Right lobe of liver (tissue), 6 donors: ENCODE data around the gene PLA2G2D. TPM values are rescaled to one million over a fixed set of nuclear protein-coding genes. Genes with fewer than 3 reads are reported as not detected.

Experiments used
- ATAC-seq, 4 donors: fragments of 200-7000 bp; cut with Tn5 transposase; one replicate each; pipeline ENCODE4 v1.9.1; 2020; ENCODE audit warnings: mild to moderate bottlenecking in 4 of 4, moderate library complexity in 4 of 4
- DNase-seq, 3 donors: peaks; one replicate each; pipeline ENCODE4 v3.0.0-alpha.2; 2020
- H3K27ac ChIP-seq, 3 donors: fragments of 200-600 bp; one replicate each; pipeline ENCODE4 v1.8.0; 2022
- H3K27me3 ChIP-seq, 2 donors: fragments of 200-600 bp; one replicate each; pipeline ENCODE4 v1.8.0; 2022
- H3K36me3 ChIP-seq, 4 donors: fragments of 200-600 bp; sonication (generic) in 1 of 4; one replicate each; pipeline versions ENCODE4 v1.5.1 to v1.8.0; 2017 to 2022; ENCODE audit warnings: control low read depth in 1 of 4
- H3K4me1 ChIP-seq, 4 donors: fragments of 200-600 bp; sonication (generic) in 1 of 4; one replicate each; pipeline versions ENCODE4 v1.5.1 to v1.8.0; 2017 to 2022; ENCODE audit warnings: control low read depth in 1 of 4
- H3K4me3 ChIP-seq, 3 donors: fragments of 200-600 bp; one replicate each; pipeline ENCODE4 v1.8.0; 2022
- H3K9me3 ChIP-seq, 4 donors: fragments of 200-600 bp; sonication (generic) in 1 of 4; one replicate each; pipeline versions ENCODE4 v1.5.1 to v1.8.0; 2017 to 2022; ENCODE audit warnings: control low read depth in 1 of 4
- CTCF ChIP-seq, 4 donors: fragments of 200-600 bp in 3 of 4; fragments of 450-650 bp in 1 of 4; IDR thresholded peaks; one replicate each; pipeline versions ENCODE4 v1.5.1 to v1.8.0; 2016 to 2022; ENCODE audit warnings: antibody characterized with exemption in 4 of 4, mild to moderate bottlenecking in 2 of 4
- POLR2A ChIP-seq: fragments of 450-650 bp; IDR thresholded peaks from one replicate; pipeline ENCODE4 v1.6.1; 2017; ENCODE audit warnings: antibody characterized with exemption, mild to moderate bottlenecking
- WGBS: methylation state at CpG from one replicate; pipeline ENCODE4 v1.1.6; 2018; ENCODE audit warnings: low coverage, low lambda C conversion rate; ENCODE audit not compliant: insufficient coverage; ENCODE audit errors: missing lambda C conversion rate; 5-methylcytosine and 5-hydroxymethylcytosine counted together
- intact Hi-C, 2 donors: fragments of 100-400 bp; cut with DNase I; formaldehyde crosslinking; loops; one replicate each; pipeline versions ENCODE4 v1.11.2 to v1.14.1; 2022
- total RNA-seq, 6 experiments: library from RNA; depleted of rRNA in 2 of 6; stranded (reverse); fragments of >200 nt in 2 of 6; fragmentation: NEBNext Ultra II Directional in 3 of 6; extraction: Animal tissue kit (Norgen Biotek cat#: 25700) in 3 of 6; gene quantifications; one replicate each; pipeline versions ENCODE4 v1.1.0 to v1.2.4, GENCODE V29; 2016 to 2023
- donor health status: DM: no; HTN: yes; CAD: no.
- donor health status: DM: no; HTN: no; CAD: no.
- donor health status: DM: no; HTN: no; CAD: no.
- donor health status: DM: no; HTN: yes; CAD: no.
- donor health status: DM: no; HTN: yes; CAD: no.

PLA2G2D gene
- total RNA-seq, 6 experiments from 2014 or later, result 0.10 TPM; not detected in 5

- H3K36me3 ChIP-seq, result no peaks in the 10 kb centered on the region
- H3K27me3 ChIP-seq, result no peaks in the 10 kb centered on the region
- no peak overlapping the region for H3K27ac ChIP-seq
- no peak overlapping the region for H3K4me3 ChIP-seq
- no peak for ATAC-seq
- intact Hi-C loops, result loop anchor here (5.0 kb wide), 2 partner anchors 49 to 234 kb away; no protein-coding TSS in a partner anchor
- DNase-seq, result peak in 1 of 3 donors; percentile 7
- H3K9me3 ChIP-seq, result no peaks in the 10 kb centered on the region
- peaks cover 0 to 26% (median 13%) of the 10 kb centered on the region in 4 donors for H3K4me1 ChIP-seq
- TF ChIP-seq POLR2A (no peak), CTCF (IDR thresholded peaks at IDR 0.05) (no peak)
- 62% methylated on average over 3 of the region's 6 CpGs for WGBS
Measured at GRCh38 chr1:20150969-20151368, 31.6 kb upstream of the PLA2G2D start.

GRCh38 chr1:20150326-20150705 lies 31.0 kb upstream of the PLA2G2D start:
- 20% methylated on average over 1 of the region's 8 CpGs for WGBS
- DNase-seq (peak in 1 of 3 donors; percentile 18), ATAC-seq (no peak)
- no peak for TF ChIP-seq CTCF (IDR thresholded peaks at IDR 0.05)
- no peak for TF ChIP-seq POLR2A
- no peaks in the 10 kb centered on the region for H3K36me3 ChIP-seq
- intact Hi-C loops, result loop anchor here (5.0 kb wide), 2 partner anchors 48 to 233 kb away; no protein-coding TSS in a partner anchor
- no peaks in the 10 kb centered on the region for H3K9me3 ChIP-seq
- H3K4me1 ChIP-seq, result peaks cover 0 to 26% (median 13%) of the 10 kb centered on the region in 4 donors
- no peak overlapping the region for H3K27ac ChIP-seq
- no peak overlapping the region for H3K4me3 ChIP-seq
- no peaks in the 10 kb centered on the region for H3K27me3 ChIP-seq

GRCh38 chr1:20149601-20150325 lies 30.4 kb upstream of the PLA2G2D start:
- no peak overlapping the region for H3K27ac ChIP-seq
- 85% methylated on average over 4 of the region's 27 CpGs for WGBS
- DNase-seq (peak in 1 of 3 donors; percentile 18), ATAC-seq (no peak)
- intact Hi-C loops, result loop anchor here (5.0 to 10.0 kb wide), 3 partner anchors 47 to 232 kb away; partner anchors contain the start of gene PLA2G2E (in 1 of the 2)
- no peaks in the 10 kb centered on the region for H3K9me3 ChIP-seq
- H3K36me3 ChIP-seq, result no peaks in the 10 kb centered on the region
- TF ChIP-seq POLR2A (no peak), CTCF (IDR thresholded peaks at IDR 0.05) (no peak)
- no peak overlapping the region for H3K4me3 ChIP-seq
- no peaks in the 10 kb centered on the region for H3K27me3 ChIP-seq
- H3K4me1 ChIP-seq, result peaks cover 0 to 24% (median 13%) of the 10 kb centered on the region in 4 donors

GRCh38 chr1:20148571-20149500 lies 29.5 kb upstream of the PLA2G2D start:
- Histone ChIP-seq H3K27me3 (no peaks in the 10 kb centered on the region), H3K36me3 (no peaks in the 10 kb centered on the region), H3K9me3 (no peaks in the 10 kb centered on the region), H3K27ac (no peak overlapping the region), H3K4me3 (no peak overlapping the region), H3K4me1 (peaks cover 0 to 18% (median 8%) of the 10 kb centered on the region in 4 donors)
- ATAC-seq (no peak), DNase-seq (peak in 1 of 3 donors; percentile 11)
- intact Hi-C loops, result loop anchor here in 1 of 2 donors (10.0 kb wide), 1 partner anchor 224 kb away; the partner anchor contains the start of gene PLA2G2E
- TF ChIP-seq POLR2A (no peak), CTCF (IDR thresholded peaks at IDR 0.05) (no peak)
- no CpG with 5 or more reads among the region's 13 CpGs for WGBS
